ENCODE measurements around the gene MYCBP2.

- no peak for TF ChIP-seq CTCF (conservative IDR thresholded peaks at IDR 0.05)
- TF ChIP-seq EZH2 (IDR thresholded peaks at IDR 0.05; ENCODE audit: low read depth): no peak
These were observed 41.8 kb downstream of the MYCBP2 start for GRCh38 chr13:77285098-77285497.
